HG03354 (cell line): ENCODE measurements around the gene HOXB13.
A peak's percentile ranks its signal among the peaks of the same experiment; 100 is the strongest.
"Not testable (repeated sequence)": the region's sequence is repeated elsewhere in the genome, so short reads cannot be mapped to it uniquely, and the experiment has no call there.

Experiments used
- ATAC-seq: cut with Tn5 transposase; IDR thresholded peaks from one replicate; pipeline ENCODE4 v1.9.1; 2021; ENCODE audit warnings: mild to moderate bottlenecking; ENCODE audit not compliant: unreplicated experiment, poor library complexity, severe bottlenecking

Gene HOXB13

GRCh38 chr17:48717367-48718226, 11.0 kb downstream of the HOXB13 start:
- no peak for ATAC-seq

GRCh38 chr17:48716549-48716948, 12.0 kb downstream of the HOXB13 start:
- ATAC-seq, result not testable (repeated sequence)

GRCh38 chr17:48715496-48716399, 12.8 kb downstream of the HOXB13 start:
- ATAC-seq, result no peak

- ATAC-seq, result no peak
These were observed 17.4 kb downstream of the HOXB13 start for GRCh38 chr17:48711128-48711527.

GRCh38 chr17:48704361-48705248, 23.9 kb downstream of the HOXB13 start:
- ATAC-seq, result no peak

- ATAC-seq, result no peak
These were observed 26.6 kb downstream of the HOXB13 start for GRCh38 chr17:48701864-48702532.

- ATAC-seq, result no peak
These were observed 35.4 kb downstream of the HOXB13 start for GRCh38 chr17:48693178-48693577.

GRCh38 chr17:48692049-48692448, 36.5 kb downstream of the HOXB13 start:
- ATAC-seq, result no peak

GRCh38 chr17:48690655-48691054, 37.9 kb downstream of the HOXB13 start:
- ATAC-seq, result no peak

GRCh38 chr17:48681609-48682008, 46.9 kb downstream of the HOXB13 start:
- no peak for ATAC-seq

- ATAC-seq, result no peak
These were observed 49.0 kb downstream of the HOXB13 start for GRCh38 chr17:48679385-48680096.

GRCh38 chr17:48678141-48678971, 50.2 kb downstream of the HOXB13 start:
- ATAC-seq, result peak; percentile 57

- ATAC-seq, result no peak
These were observed 51.5 kb downstream of the HOXB13 start for GRCh38 chr17:48676963-48677558.
